ENCODE measurements around the gene CORO2A.

DNA sequence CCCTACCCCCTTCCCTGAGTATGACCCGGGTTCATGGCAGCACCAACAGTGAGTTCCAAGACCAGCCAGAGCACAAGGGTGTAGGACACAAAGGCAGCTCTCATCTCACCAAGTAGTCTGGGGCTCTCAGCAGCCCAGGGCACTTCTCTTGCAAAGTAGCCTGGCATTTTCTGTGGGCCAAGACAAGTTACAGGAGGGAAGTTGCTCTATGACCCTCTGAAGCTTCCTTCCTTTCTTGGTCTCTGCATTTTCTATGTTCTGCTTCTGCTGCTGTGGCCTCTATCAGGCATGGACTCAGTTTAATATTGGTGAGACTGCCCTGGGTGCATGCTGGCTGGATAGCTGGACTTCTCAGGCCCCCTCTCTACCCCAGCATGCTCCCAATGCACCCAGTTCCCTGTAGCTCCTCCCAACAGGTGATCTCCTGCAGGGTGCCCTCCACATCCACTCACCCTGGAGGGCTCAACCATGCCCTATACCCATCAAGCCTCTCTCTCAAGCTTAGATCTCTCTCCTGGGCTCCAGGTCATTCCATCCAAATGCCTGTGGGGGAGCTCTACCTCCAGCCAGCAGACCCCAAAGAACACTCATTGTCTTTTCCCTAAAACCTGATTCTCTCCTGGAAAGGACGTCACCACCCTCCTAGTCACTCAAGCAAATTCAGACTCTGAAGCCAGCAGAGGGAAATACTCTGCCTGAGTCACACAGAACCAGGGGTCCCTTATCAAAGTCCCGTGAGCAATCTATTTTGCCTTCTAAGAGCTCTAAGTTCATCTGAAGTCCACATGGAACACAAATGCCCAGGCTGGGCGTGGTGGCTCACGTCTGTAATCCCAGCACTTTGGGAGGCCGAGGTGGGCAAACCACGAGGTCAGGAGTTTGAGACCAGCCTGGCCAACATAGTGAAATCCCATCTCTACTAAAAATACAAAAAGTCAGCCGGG is 49.2 kb upstream of the CORO2A start:
- no peak for TF ChIP-seq POLR2A (IDR thresholded peaks at IDR 0.05)
- TF ChIP-seq, protein P1, sequence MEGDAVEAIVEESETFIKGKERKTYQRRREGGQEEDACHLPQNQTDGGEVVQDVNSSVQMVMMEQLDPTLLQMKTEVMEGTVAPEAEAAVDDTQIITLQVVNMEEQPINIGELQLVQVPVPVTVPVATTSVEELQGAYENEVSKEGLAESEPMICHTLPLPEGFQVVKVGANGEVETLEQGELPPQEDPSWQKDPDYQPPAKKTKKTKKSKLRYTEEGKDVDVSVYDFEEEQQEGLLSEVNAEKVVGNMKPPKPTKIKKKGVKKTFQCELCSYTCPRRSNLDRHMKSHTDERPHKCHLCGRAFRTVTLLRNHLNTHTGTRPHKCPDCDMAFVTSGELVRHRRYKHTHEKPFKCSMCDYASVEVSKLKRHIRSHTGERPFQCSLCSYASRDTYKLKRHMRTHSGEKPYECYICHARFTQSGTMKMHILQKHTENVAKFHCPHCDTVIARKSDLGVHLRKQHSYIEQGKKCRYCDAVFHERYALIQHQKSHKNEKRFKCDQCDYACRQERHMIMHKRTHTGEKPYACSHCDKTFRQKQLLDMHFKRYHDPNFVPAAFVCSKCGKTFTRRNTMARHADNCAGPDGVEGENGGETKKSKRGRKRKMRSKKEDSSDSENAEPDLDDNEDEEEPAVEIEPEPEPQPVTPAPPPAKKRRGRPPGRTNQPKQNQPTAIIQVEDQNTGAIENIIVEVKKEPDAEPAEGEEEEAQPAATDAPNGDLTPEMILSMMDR (IDR thresholded peaks at IDR 0.05): no peak
- no peak for TF ChIP-seq POLR2AphosphoS5 (IDR thresholded peaks at IDR 0.05; ENCODE audit: insufficient read depth in 1 of 2, low read depth in 1 of 2)

All from vagina (tissue), 2 donors.